ENCODE results near the gene TLE6.
"Not testable (repeated sequence)": the region's sequence is repeated elsewhere in the genome, so short reads cannot be mapped to it uniquely, and the experiment has no call there.

The TLE6 gene

GRCh38 chr19:2977001-2977745, at the start of gene TLE6:
Gene TLE6, plus strand, starts transcription at chr19:2977564. Its CDS starts 670 bp downstream, at chr19:2978234.
- DNase-seq (ENCODE audit: low spot score) = peak; percentile 99

DNA sequence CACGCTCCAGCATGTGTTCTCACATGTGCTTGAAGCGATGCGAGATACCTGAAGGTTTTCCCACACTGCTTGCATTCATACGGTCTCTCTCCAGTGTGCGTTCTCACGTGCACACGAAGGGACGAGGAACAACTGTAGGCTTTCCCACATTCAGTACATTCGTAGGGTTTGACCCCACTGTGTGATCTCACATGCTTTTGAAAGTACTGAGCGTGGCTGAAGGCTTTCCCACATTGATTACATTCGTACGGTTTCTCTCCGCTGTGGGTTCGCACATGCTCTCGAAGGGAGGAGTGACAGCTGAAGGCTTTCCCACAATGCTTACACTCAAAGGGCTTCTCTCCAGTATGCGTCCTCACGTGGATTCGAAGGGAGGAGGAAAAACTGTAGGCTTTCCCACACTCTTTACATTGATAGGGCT, 43.9 kb upstream of the TLE6 start:
- no peak for DNase-seq (ENCODE audit: low spot score)

DNA sequence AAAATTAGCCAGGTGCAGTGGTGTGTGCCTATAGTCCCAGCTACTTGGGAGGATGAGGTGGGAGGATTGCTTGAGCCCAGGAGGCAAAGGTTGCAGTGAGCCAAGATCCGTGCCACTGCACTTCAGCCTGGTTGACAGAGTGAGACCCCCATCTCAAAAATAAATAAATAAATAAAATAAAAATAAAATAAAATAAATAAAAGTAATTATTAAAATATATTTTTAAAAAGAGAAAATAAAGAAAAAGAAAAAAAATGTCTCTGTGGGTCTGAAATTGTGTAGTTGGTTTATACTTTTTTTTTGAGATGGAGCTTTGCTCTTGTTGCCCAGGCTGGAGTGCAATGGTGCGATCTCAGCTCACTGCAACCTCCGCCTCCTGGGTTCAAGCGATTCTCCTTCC, 41.5 kb upstream of the TLE6 start:
- DNase-seq (ENCODE audit: low spot score) = not testable (repeated sequence)

DNA sequence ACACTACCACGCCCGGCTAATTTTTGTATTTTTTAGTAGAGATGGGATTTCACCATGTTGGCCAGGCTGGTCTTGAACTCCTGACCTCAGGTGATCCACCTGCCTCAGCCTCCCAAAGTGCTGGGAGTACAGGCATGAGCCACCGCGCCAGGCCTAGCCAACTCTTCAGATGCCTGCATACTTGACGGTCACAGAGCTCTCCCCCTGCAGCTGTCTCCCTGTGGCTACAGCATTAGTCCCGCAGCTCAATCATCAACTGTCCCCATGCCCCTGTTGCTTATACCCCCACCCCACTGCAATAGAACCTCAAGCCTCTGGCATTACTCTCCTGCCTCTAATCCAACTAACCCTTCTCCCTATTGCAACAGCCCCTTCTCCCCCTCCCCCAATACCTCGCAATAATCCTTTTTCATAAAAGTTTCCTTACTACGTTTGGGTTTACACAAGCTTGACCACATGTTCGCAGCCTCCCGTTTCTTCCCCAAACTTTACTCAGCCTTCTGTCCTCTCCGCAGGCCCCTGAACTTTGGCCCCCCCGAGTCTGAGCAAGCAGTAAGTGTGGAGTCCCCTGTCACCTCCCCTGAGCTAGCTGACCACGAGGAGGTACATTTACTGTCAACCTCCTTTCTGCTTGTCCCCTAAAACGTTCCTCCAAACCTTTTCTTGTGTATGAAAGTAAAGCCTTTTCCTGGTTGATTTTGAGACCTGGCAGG, 34.3 kb upstream of the TLE6 start:
- DNase-seq (ENCODE audit: low spot score) = no peak

DNA sequence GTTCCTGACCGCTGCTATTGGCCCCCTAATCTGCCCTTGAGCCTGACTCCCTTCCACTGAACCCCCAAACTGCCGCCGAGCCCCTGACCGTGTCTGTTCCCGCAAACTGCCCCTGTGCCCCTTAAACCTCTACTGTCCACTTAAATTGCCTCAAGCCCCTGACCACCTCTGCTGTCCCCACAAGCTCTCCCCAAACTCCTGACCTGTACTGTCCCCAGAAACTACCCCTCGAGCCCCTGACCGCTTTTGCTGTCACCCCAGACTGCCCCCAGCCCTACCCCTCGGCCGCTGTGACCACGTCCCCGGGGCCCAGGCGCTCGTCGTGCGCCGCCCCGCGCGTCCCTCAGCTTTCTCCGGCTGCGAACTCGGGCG, 33.0 kb upstream of the TLE6 start:
- DNase-seq (ENCODE audit: low spot score) = no peak

DNA sequence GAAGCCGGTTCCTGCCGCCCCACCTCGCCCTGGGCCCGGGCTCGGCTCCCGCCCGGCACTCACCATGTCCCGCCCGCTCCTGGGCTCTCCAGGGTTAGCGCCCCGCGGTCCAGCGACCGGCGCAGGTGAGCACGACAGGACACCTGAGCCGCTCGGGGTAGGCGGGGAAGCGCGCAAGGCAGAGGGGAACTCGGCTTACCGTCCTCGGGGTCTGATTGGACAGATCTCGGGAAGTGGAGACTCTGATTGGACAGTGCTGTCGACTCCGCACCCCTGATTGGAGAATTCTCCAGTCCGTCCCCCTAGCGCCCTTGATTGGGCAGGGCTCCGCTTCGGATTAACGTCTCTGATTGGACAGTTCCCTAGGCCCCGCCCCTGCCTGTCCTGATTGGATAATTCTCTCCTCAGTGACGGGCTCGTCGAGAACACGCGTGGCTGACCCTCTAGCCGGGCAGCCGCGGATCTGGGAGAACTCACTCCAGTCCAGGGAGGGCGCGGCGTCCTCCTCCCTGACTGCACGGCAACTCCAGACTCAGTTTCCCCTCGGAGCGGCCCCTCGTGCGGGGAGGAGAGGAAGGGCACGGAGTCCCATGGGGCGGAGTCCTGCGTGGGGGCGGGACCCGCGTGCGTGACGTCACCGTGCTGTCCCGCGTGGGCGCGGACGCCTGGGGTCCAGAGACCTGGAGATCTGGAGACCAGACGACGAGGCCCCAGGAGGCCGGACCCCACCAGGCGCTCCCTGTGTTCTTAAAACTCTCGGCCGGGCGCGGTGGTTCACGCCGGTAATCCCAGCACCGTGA, 32.4 kb upstream of the TLE6 start, which contains the start of gene ZNF77:
Gene ZNF77 (minus strand): TSS at position 197 of the 800 bp plus-strand sequence. CDS start 131 bp downstream, at position 66.
- peak; percentile 100 for DNase-seq (ENCODE audit: low spot score)

DNA sequence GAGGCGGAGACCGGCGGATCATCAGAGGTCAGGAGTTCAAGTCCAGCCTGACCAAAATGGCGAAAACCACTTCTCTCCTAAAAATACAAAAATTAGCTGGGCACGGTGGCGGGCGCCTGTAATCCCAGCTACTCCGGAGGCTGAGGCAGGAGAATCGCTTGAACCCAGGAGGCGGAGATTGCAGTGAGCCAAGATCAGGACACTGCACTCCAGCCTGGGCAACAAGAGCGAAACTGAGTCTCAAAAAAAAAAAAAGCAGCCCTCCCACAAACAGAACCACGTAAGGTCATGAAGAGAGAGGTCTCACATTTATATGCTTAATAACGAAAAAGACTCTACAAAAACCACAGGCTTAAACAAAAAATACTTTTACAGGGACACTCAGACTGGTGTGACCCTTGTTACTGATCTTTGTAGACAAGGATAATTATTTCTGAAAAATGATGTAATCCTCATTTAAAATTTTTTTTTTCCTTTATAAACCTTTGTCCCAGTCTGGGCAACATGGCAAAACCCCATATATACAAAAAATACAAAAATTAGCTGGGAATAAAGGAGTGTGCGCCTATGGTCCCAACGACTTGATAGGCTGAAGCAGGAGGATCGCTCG, 31.7 kb upstream of the TLE6 start:
- no peak for DNase-seq (ENCODE audit: low spot score)

DNA sequence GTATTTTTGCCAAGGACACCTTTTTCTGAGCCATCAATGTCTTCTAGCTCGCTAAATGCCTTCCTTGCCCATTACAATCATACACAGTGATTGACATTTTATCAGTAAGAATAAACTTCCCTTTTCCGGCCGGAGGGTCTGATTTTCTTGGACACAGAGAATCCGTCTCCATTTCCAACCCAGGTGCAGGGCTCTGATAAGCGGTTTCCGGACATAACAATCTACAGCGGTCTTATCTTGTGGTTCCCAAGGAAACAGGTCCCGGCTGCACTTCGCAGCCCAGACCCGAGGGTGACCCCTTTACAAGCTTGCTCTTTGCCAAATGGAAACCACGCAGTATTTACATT, 27.5 kb upstream of the TLE6 start:
- DNase-seq (ENCODE audit: low spot score) = no peak

- peak; percentile 98 for DNase-seq (ENCODE audit: low spot score)
These were observed 26.9 kb upstream of the TLE6 start for GRCh38 chr19:2950286-2951124.

GRCh38 chr19:2952953-2953481, 24.3 kb upstream of the TLE6 start:
- DNase-seq (ENCODE audit: low spot score) = no peak

DNA sequence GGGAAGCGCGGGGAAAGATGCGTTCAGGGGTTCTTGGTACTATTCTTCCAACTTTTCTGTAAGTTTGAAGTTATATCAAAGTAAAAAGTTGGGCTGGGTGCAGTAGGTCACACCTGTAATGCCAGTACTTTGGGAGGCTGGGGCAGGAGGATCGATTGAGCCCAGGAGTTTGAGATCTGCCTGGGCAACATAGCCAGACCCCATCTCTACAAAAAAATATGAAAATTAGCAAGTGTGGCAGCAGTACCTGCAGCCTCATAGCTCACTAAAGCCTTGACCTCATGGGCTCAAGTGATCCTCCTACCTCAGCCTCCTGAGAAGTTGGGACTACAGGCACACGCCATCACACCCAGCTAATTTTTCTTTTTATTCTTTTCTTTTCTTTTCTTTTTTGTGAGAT, 20.2 kb upstream of the TLE6 start:
- DNase-seq (ENCODE audit: low spot score) = no peak

DNA sequence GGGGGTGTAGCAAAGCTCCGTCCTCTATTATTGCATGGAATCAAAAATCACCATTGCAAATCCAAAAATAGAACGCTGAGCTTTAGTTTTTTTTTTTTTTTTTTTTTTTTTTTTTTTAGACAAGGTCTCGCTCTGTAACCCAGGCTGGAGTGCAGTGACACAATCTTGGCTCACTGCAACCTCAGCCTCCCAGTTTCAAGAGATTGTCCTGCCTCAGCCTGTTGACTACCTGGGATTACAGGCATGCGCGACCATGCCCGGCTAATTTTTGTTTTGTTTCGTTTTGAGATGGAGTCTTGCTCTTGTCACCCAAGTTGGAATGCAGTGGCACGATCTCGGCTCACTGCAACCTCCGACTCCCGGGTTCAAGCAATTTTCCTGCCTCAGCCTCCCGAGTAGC, 17.2 kb upstream of the TLE6 start:
- no peak for DNase-seq (ENCODE audit: low spot score)

DNA sequence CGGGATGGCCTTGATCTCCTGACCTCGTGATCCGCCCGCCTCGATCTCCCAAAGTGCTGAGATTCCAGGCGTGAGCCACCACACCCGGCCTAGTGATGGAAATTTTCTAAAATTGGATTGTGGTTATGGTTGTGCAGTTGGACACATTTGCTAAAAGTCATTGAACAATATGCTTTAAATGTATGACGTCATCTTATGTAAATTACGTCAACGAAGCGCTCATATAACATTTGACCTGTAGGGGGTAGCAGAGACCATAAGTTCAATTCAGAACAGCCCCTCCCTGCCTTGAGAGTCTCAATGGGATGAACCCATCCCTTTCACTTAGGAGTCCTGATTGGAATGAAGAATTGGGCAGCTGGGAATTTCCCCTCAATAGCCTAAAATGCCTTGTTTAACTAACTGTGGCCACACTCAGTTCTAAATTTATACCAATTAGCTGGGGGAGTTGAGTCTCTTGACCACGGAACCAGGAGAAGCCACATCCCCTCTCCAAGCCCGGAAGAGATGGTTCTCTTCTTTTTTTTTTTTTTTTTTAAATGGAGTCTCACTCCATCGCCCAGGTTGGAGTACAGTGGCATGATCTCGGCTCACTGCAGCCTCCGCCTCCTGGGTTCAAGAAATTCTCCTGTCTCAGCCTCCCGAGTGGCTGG, 15.2 kb upstream of the TLE6 start:
- no peak for DNase-seq (ENCODE audit: low spot score)

DNA sequence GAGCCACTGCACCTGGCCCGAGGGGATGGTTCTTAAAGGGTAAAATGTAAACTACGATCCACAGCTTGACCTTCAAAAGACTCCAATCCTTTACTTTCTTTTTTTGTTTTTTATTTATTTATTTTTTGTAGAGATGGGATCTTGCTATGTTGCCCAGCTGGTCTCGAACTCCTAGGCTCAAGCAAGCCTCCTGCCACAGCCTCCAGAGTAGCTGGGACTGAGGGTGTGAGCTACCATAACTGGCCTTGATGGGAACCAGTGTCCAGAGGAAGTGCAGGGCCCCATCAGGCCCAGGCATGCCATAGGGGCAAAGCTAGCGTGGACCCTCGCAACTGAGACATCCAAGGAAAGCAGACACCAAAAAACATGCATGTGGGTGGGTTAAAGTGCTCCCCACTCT, 14.2 kb upstream of the TLE6 start:
- DNase-seq (ENCODE audit: low spot score) = no peak

GRCh38 chr19:2963631-2964030, 13.7 kb upstream of the TLE6 start:
- DNase-seq (ENCODE audit: low spot score) = not testable (repeated sequence)

DNA sequence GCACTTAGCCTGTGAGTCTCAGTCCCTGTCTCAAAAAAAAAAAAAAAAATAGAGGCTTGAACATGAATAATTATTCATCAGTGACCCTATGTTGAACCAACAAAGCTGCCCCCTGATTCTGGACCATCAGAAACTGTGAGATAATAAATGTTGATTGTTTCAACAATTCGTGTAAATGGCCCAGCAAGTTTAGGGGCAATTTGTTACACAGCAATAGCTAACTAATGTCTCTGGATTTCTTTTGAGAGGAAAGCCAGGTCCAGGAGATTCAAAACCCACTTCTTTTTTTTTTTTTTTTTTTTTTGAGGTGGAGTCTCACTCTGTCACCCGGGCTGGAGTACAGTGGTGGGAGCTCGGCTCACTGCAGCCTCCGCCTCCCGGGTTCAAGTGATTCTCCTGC, 12.5 kb upstream of the TLE6 start:
- no peak for DNase-seq (ENCODE audit: low spot score)

DNA sequence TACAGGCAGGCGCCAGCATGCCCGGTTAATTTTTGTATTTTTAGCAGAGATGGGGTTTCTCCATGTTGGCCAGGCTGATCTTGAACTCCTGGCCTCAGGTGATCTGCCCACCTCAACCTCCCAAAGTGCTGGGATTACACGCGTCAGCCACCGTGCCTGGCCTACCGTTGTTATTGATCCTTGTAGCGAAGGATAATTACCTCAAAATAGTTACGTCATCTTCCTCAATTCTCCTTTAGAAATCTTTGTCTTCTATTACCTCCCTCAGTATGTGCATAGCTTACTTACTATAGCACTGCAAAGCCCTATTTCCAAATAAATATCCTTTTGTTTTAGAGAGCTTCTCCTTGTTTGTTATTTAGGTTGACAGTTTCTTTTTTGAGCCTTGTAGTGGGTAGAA, 9.4 kb upstream of the TLE6 start:
- no peak for DNase-seq (ENCODE audit: low spot score)

DNA sequence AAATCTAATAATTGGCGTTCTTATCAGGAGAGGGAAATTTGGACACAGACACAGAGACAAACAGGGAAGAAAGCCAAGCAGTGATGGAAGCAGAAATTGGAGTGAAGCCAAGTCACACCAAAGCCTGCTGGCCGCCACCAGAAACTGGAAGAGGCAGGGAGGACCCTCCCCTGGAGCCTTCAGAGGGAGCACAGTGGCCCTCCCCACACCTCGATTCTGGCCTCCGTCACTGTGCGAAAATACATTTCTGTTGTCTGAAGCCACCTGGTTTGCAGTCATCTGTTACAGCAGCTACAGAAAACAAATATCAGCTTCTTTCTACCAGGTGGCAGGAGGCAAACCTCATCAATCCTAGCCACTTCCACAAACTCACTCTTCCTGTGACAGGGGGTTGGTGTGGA, 8.3 kb upstream of the TLE6 start:
- DNase-seq (ENCODE audit: low spot score) = no peak

GRCh38 chr19:2970201-2970835, 7.0 kb upstream of the TLE6 start:
- DNase-seq (ENCODE audit: low spot score) = no peak

- no peak for DNase-seq (ENCODE audit: low spot score)
These were observed 4.1 kb upstream of the TLE6 start for GRCh38 chr19:2973229-2973628.
